Stimulated activated naive CD8-positive, alpha-beta T cell treated with anti-CD3 and anti-CD28 coated beads, Interleukin-15, amount 100 ng/mL, for 72 hours (primary cell): ENCODE data around the gene ZBTB2.
"Not testable (repeated sequence)": the region's sequence is repeated elsewhere in the genome, so short reads cannot be mapped to it uniquely, and the experiment has no call there.

Source experiments
- ATAC-seq: fragments of 150-1000 bp; cut with Tn5 transposase; 2 replicates; pipeline ENCODE4 v1.10.0; 2021; ENCODE audit warnings: mild to moderate bottlenecking, moderate library complexity
- DNase-seq, 2 donors: peaks; one replicate each; pipeline ENCODE4 v3.0.0; 2021 to 2022
- H3K27ac Mint-ChIP-seq, 2 donors: one replicate each; pipeline ENCODE4 v1.8.0; 2022; ENCODE audit warnings: mild to moderate bottlenecking in 2 of 2, mixed read lengths in 2 of 2, moderate library complexity in 2 of 2
- H3K27me3 Mint-ChIP-seq: one replicate; pipeline ENCODE4 v1.8.0; 2022; ENCODE audit warnings: mixed read lengths
- H3K4me1 Mint-ChIP-seq: one replicate; pipeline ENCODE4 v1.8.0; 2022; ENCODE audit warnings: mild to moderate bottlenecking, mixed read lengths
- H3K4me3 Mint-ChIP-seq, 2 donors: one replicate each; pipeline ENCODE4 v1.8.0; 2022; ENCODE audit warnings: mild to moderate bottlenecking in 2 of 2, mixed read lengths in 2 of 2, moderate library complexity in 1 of 2
- H3K9me3 Mint-ChIP-seq, 2 donors: one replicate each; pipeline ENCODE4 v1.8.0; 2022; ENCODE audit warnings: mixed read lengths in 2 of 2

The ZBTB2 gene

GRCh38 chr6:151359486-151359885 is 31.9 kb downstream of the ZBTB2 start:
- Mint-ChIP-seq H3K4me3 (no peak overlapping the region), H3K27ac (no peak overlapping the region), H3K27me3 (no peaks in the 10 kb centered on the region), H3K4me1 (peaks cover 6% of the 10 kb centered on the region), H3K9me3 (no peaks in the 10 kb centered on the region)
- no peak for ATAC-seq
- no peak for DNase-seq

- Mint-ChIP-seq H3K27ac (no peak overlapping the region), H3K4me1 (peaks cover 6% of the 10 kb centered on the region), H3K27me3 (no peaks in the 10 kb centered on the region), H3K4me3 (no peak overlapping the region), H3K9me3 (no peaks in the 10 kb centered on the region)
- no peak for ATAC-seq
- DNase-seq, result no peak
Observed at GRCh38 chr6:151358475-151358874, 32.9 kb downstream of the ZBTB2 start.

- no peaks in the 10 kb centered on the region for H3K9me3 Mint-ChIP-seq
- H3K4me1 Mint-ChIP-seq, result peaks cover 6% of the 10 kb centered on the region
- no peak overlapping the region for H3K4me3 Mint-ChIP-seq
- DNase-seq, result no peak
- no peak for ATAC-seq
- no peaks in the 10 kb centered on the region for H3K27me3 Mint-ChIP-seq
- no peak overlapping the region for H3K27ac Mint-ChIP-seq
Observed at GRCh38 chr6:151357758-151358436, 33.5 kb downstream of the ZBTB2 start.

GRCh38 chr6:151356983-151357382 is 34.4 kb downstream of the ZBTB2 start:
- not testable (repeated sequence) for DNase-seq, H3K9me3 Mint-ChIP-seq, H3K4me3 Mint-ChIP-seq, H3K27me3 Mint-ChIP-seq, H3K4me1 Mint-ChIP-seq, ATAC-seq, H3K27ac Mint-ChIP-seq

GRCh38 chr6:151353795-151354194 is 37.6 kb downstream of the ZBTB2 start:
- H3K27me3 Mint-ChIP-seq, result no peaks in the 10 kb centered on the region
- no peaks in the 10 kb centered on the region for H3K9me3 Mint-ChIP-seq
- no peak overlapping the region for H3K27ac Mint-ChIP-seq
- H3K4me1 Mint-ChIP-seq, result peaks cover 6% of the 10 kb centered on the region
- ATAC-seq (no peak), DNase-seq (no peak)
- H3K4me3 Mint-ChIP-seq, result no peak overlapping the region

GRCh38 chr6:151352410-151353396 is 38.7 kb downstream of the ZBTB2 start:
- ATAC-seq, result no peak

GRCh38 chr6:151351731-151352130 is 39.6 kb downstream of the ZBTB2 start:
- Mint-ChIP-seq H3K4me3 (no peak overlapping the region), H3K27me3 (no peaks in the 10 kb centered on the region), H3K27ac (no peak overlapping the region), H3K4me1 (no peaks in the 10 kb centered on the region), H3K9me3 (no peaks in the 10 kb centered on the region)
- DNase-seq (no peak), ATAC-seq (no peak)

More at GRCh38 chr6:151352410-151353396, 38.7 kb downstream of the ZBTB2 start:
- Mint-ChIP-seq H3K27me3 (no peaks in the 10 kb centered on the region), H3K4me3 (no peak overlapping the region), H3K27ac (no peak overlapping the region), H3K9me3 (no peaks in the 10 kb centered on the region), H3K4me1 (no peaks in the 10 kb centered on the region)
- no peak for DNase-seq

GRCh38 chr6:151351146-151351700 is 40.1 kb downstream of the ZBTB2 start:
- Mint-ChIP-seq H3K4me1 (no peaks in the 10 kb centered on the region), H3K4me3 (no peak overlapping the region), H3K27me3 (no peaks in the 10 kb centered on the region), H3K9me3 (no peaks in the 10 kb centered on the region), H3K27ac (no peak overlapping the region)
- ATAC-seq (no peak), DNase-seq (no peak)

GRCh38 chr6:151350442-151351145 is 40.8 kb downstream of the ZBTB2 start:
- no peaks in the 10 kb centered on the region for H3K4me1 Mint-ChIP-seq
- no peak for DNase-seq
- no peak for ATAC-seq
- H3K4me3 Mint-ChIP-seq, result no peak overlapping the region
- no peaks in the 10 kb centered on the region for H3K27me3 Mint-ChIP-seq
- no peak overlapping the region for H3K27ac Mint-ChIP-seq
- H3K9me3 Mint-ChIP-seq, result no peaks in the 10 kb centered on the region

- no peaks in the 10 kb centered on the region for H3K4me1 Mint-ChIP-seq
- H3K4me3 Mint-ChIP-seq, result no peak overlapping the region
- no peak for DNase-seq
- no peak for ATAC-seq
- no peaks in the 10 kb centered on the region for H3K27me3 Mint-ChIP-seq
- peak overlapping the region; percentile 10 to 34 for H3K27ac Mint-ChIP-seq
- no peaks in the 10 kb centered on the region for H3K9me3 Mint-ChIP-seq
Observed at GRCh38 chr6:151349651-151350270, 41.6 kb downstream of the ZBTB2 start.

- H3K4me1 Mint-ChIP-seq, H3K9me3 Mint-ChIP-seq, H3K4me3 Mint-ChIP-seq, DNase-seq, ATAC-seq, H3K27me3 Mint-ChIP-seq, H3K27ac Mint-ChIP-seq: not testable (repeated sequence)
Observed at GRCh38 chr6:151342750-151343149, 48.6 kb downstream of the ZBTB2 start.

- H3K27ac Mint-ChIP-seq, result no peak overlapping the region
- no peaks in the 10 kb centered on the region for H3K4me1 Mint-ChIP-seq
- ATAC-seq, result no peak
- H3K4me3 Mint-ChIP-seq, result no peak overlapping the region
- H3K9me3 Mint-ChIP-seq, result no peaks in the 10 kb centered on the region
- no peak for DNase-seq
- no peaks in the 10 kb centered on the region for H3K27me3 Mint-ChIP-seq
Observed at GRCh38 chr6:151341476-151342195, 49.7 kb downstream of the ZBTB2 start.

GRCh38 chr6:151340219-151340978 is 51.0 kb downstream of the ZBTB2 start:
- Mint-ChIP-seq H3K9me3 (no peaks in the 10 kb centered on the region), H3K4me1 (no peaks in the 10 kb centered on the region), H3K27ac (no peak overlapping the region), H3K4me3 (no peak overlapping the region), H3K27me3 (no peaks in the 10 kb centered on the region)
- DNase-seq (no peak), ATAC-seq (no peak)

- ATAC-seq (no peak), DNase-seq (no peak)
- Mint-ChIP-seq H3K27ac (no peak overlapping the region), H3K4me1 (no peaks in the 10 kb centered on the region), H3K9me3 (no peaks in the 10 kb centered on the region), H3K4me3 (no peak overlapping the region), H3K27me3 (no peaks in the 10 kb centered on the region)
Observed at GRCh38 chr6:151339369-151339768, 52.0 kb downstream of the ZBTB2 start.
